GM10248 (cell line): ENCODE data around the gene RUNX1.

Source experiments
- CTCF ChIA-PET: fragments of 300-600 bp; sonication (Branson Sonifier 250); formaldehyde crosslinking; extraction: SDS; loops from one replicate; lab custom pipeline; 2021; ENCODE audit warnings: antibody characterized with exemption; lab: Yijun Ruan, JAX
- POLR2A ChIA-PET: fragments of 350-650 bp; sonication (Branson Sonifier 250); formaldehyde crosslinking; extraction: SDS; loops from one replicate; lab custom pipeline; 2020; ENCODE audit warnings: antibody characterized with exemption; lab: Yijun Ruan, JAX
- DNase-seq: peaks from one replicate; pipeline ENCODE4 v3.0.0; 2012; ENCODE audit errors: extremely low spot score
- TF ChIP-seq, protein P1 (sequence below): IDR thresholded peaks from 2 replicates; pipeline ENCODE4 v1.5.1; 2012; ENCODE audit warnings: mild to moderate bottlenecking, low read depth; ENCODE audit errors: extremely low read depth, missing control alignments, control extremely low read depth

The RUNX1 gene

DNA sequence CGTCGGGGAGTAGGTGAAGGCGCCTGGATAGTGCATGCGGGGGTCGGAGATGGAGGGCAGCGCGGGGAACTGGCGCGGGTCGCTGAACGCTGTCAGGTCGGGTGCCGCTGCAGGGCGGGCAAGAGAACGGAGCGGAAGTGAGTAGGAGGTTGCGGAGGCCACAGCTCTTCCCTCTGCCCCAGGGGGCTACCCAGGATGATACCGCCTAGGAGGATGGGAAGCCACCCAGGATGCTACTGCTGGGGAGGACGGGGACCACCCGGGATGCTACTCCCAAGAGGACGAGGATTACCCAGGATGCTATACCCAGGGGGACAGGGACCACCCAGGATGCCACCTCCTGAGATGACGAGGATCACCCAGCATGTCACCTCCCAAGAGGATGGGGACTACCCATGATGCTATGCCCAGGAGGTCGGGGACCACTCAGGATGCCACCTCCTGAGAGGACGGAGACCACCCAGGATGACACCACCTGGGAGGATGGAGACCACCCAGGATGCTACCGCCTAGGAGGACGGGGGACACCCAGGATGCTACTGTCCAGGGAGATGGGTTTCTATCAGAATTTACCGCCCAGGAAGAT, 256.5 kb downstream of the RUNX1 start:
- ChIA-PET POLR2A (no interaction called here), CTCF (no interaction called here)
- TF ChIP-seq, protein P1, sequence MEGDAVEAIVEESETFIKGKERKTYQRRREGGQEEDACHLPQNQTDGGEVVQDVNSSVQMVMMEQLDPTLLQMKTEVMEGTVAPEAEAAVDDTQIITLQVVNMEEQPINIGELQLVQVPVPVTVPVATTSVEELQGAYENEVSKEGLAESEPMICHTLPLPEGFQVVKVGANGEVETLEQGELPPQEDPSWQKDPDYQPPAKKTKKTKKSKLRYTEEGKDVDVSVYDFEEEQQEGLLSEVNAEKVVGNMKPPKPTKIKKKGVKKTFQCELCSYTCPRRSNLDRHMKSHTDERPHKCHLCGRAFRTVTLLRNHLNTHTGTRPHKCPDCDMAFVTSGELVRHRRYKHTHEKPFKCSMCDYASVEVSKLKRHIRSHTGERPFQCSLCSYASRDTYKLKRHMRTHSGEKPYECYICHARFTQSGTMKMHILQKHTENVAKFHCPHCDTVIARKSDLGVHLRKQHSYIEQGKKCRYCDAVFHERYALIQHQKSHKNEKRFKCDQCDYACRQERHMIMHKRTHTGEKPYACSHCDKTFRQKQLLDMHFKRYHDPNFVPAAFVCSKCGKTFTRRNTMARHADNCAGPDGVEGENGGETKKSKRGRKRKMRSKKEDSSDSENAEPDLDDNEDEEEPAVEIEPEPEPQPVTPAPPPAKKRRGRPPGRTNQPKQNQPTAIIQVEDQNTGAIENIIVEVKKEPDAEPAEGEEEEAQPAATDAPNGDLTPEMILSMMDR, result no peak
- DNase-seq, result no peak

DNA sequence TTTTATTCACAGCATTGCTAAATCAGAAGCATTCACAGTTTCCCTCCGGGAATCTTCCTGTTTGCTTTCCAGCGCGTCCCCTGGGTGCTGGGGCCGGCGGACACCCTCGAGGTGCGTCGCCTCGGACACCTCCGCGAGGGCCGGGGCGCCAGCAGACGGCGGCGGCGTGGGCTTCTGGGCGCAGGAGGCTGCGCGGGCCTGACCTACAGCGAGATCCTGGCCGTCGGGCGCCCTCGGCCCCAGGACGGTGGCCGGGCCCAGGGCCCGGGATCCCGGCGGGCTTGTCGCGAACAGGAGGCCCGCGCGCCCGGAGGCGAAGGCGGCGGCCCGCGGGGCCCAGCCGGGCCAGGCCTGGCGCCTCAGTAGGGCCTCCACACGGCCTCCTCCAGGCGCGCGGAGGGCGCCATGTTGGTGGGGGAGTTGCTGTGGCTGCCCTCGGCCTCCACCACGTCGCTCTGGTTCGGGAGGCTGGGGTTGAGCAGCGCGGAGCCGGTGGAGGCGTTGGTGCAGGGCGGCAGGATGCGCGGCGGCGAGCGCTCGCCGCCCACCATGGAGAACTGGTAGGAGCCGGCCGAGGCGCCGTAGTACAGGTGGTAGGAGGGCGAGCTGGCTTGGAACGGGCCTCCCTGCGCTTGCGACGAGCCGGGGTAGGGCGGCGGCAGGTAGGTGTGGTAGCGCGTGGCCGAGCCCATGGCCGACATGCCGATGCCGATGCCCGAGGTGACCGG, 257.2 kb downstream of the RUNX1 start:
- ChIA-PET CTCF (no interaction called here), POLR2A (no interaction called here)
- no peak for DNase-seq
- TF ChIP-seq, protein P1, result no peak

DNA sequence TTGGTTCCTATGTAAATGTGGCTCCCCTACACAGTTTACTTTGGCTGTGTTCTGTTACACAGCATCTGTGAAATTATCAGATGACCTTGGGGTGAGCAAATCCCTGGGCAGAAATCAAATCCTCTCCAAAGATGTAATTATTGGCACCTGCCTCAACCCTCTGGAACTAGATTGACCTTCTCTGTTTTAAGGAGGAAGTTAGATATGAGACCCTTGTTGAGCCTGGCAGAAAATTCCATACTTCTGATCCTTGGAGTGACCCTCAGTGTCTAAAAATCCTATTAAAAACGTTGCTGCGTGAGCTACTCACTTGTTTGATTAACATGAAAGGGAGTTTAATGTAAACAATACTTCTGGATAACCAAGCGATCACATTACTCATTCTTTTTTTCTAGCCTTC, 258.3 kb downstream of the RUNX1 start:
- ChIA-PET CTCF (no interaction called here), POLR2A (no interaction called here)
- no peak for DNase-seq
- TF ChIP-seq, protein P1, result no peak

DNA sequence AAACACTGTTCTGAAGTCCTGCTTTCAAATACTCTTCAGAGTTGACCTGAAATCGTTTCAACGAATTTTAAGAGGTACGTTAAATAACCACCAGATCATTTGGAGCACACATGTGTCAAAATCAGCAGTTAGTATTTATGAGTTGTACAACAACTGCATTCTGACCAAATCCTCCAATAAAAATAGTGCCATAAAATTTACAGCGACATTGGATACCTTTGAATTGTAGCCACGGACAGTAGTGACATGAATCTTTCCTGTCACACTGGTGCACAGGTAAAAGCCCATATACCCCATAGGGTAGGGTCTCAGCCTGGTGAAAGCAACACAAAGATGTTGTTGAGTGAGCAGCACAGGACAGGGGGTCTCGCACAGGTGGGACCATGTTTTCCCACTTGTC, 258.8 kb downstream of the RUNX1 start:
- TF ChIP-seq, protein P1, result no peak
- POLR2A ChIA-PET, result no interaction called here
- DNase-seq, result no peak
- CTCF ChIA-PET, result no interaction called here

DNA sequence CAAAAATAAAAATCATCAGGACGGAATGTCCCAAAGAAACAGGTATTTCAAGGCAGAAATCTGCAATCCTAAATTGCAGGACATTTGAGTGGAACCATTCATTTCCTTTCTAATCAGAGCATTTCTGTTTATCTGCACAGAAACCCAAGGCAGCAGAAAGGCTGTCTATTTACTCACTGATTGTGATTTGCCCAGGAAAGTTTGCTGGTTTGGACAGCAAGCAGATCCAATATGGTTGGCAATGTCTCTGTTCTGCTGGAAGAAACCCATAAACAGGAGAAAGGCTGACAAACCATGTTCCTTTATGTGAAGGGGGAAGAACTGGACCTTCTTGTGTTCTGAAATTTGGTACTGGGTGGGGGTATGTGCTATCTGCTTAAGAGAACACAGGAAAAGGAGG, 260.2 kb downstream of the RUNX1 start:
- ChIA-PET POLR2A (interaction anchor here (0.8 kb wide), 1 partner anchor 1470 kb away, joined by 3 read pairs; no protein-coding TSS in a partner anchor), CTCF (no interaction called here)
- TF ChIP-seq, protein P1, result no peak

DNA sequence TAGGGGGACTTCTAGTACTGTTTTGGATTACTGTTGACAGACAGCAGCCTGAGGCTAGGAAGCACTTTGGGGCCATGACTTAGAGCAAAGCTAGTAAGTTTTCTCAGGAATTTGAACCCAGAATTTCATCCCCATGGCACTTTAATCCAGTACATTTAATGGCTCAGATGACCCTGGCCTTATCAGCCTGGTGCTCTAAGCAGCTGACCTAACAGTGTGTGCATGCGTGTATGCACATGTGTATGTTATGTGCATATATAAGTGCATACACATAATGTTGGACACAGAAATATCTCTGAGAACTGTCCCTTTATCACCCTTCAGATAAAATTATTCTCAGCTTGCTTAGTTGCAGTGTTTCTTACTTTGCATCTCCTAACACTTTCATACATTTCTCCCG, 265.3 kb downstream of the RUNX1 start:
- TF ChIP-seq, protein P1, result no peak
- no peak for DNase-seq
- POLR2A ChIA-PET, result no interaction called here
- CTCF ChIA-PET, result interaction anchor here (0.8 to 1.0 kb wide), 2 partner anchors 10 to 13 kb away, joined by 3 read pairs; no protein-coding TSS in a partner anchor

More for the DNA sequence above, 260.2 kb downstream of the RUNX1 start:
- no peak for DNase-seq
